Stimulated activated CD8-positive, alpha-beta memory T cell treated with anti-CD3 and anti-CD28 coated beads, Interleukin-2, amount 100 ng/mL, for 1 hour (primary cell): ENCODE results near the gene MYLK.

Source experiments
- DNase-seq, 2 donors: peaks; one replicate each; pipeline ENCODE4 v3.0.0-alpha.2; 2020; ENCODE audit warnings: low read depth in 2 of 2

Gene MYLK

DNA sequence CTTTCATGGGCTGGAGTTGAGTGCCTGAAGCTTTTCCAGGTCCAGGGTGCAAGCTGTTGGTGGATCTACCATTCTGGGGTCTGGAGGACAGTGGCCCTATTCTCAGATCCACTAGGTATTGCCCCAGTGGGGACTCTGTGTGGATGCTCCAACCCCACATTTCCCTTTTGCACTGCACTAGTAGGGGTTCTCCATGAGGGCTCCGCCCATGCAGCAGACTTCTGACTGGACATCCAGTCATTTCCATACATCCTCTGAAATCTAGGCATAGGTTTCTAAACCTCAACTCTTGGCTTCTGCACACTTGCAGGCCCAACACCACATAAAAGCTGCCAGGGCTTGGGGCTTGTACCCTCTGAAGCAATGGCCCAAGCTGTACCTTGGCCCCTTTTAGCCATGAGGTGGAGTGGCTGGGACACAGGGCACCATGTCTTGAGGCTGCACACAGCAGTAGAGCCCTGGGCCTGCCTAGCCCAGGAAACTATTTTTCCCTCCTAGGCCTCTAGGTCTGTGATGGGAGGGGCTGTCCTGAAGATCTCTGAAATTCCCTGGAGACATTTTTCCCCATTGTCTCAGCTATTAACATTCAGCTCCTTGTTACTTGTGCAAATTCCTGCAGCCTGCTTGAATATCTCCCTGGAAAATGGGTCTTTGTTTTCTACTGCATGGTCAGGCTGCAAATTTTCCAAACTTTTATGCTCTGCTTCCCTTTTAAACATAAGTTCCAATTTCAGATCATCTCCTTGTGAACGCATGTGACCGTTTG lies 293.3 kb downstream of the MYLK start:
- DNase-seq, result no peak

DNA sequence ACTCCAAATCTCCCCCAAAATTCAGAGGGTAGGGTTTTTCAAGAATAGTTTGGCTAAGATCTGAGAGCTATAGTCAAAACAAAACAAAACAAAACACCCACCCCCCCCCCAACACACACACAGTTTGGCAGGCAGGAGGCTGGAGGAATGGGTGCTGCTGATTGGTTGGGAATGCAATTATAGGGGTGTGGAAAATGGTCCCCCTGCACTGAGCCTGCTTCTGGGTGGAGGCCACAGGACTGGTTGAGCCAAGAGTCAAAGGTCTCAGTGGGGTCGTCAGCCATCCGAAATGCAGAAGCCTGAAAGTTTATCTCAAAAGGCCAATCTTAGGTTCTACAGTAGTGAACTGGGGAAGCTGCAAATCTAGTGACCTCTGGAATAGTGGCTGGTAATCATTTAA lies 296.7 kb downstream of the MYLK start:
- DNase-seq, result no peak

DNA sequence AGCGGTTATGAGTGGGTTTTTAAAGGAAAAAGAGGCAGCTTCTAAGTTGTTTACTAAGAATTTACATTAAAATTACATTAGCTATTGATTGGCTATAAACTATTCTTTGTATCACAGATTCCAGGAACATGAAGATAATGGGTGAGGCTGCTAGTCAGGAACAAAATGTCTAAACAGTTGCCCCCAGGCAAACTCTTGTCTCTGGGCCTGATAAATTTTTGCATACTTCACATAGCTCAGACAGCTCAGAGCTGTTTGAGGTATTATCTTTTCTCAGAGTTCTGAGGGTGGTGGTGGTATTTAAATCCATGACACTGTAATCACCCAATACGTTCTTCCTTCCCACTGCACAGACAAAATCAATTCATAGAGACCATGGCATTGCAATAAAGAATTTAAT lies 297.2 kb downstream of the MYLK start:
- no peak for DNase-seq

DNA sequence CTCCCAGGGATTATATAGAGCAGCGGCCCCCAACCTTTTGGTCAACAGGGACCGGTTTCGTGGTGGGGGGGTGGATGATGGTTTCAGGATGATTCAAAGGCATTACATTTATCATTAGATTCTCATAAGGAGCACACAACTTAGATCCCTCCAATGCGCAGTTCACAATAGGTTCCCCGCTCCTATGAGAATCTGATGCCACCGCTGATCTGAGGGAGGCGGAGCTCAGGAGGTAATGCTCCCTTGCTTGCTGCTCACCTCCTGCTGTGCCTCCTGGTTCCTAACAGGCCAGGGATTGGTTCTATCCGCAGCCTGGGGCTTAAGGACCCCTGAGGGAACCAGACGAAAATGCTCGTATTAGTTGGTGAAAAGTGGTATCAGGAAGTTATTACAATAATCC lies 298.0 kb downstream of the MYLK start:
- no peak for DNase-seq

DNA sequence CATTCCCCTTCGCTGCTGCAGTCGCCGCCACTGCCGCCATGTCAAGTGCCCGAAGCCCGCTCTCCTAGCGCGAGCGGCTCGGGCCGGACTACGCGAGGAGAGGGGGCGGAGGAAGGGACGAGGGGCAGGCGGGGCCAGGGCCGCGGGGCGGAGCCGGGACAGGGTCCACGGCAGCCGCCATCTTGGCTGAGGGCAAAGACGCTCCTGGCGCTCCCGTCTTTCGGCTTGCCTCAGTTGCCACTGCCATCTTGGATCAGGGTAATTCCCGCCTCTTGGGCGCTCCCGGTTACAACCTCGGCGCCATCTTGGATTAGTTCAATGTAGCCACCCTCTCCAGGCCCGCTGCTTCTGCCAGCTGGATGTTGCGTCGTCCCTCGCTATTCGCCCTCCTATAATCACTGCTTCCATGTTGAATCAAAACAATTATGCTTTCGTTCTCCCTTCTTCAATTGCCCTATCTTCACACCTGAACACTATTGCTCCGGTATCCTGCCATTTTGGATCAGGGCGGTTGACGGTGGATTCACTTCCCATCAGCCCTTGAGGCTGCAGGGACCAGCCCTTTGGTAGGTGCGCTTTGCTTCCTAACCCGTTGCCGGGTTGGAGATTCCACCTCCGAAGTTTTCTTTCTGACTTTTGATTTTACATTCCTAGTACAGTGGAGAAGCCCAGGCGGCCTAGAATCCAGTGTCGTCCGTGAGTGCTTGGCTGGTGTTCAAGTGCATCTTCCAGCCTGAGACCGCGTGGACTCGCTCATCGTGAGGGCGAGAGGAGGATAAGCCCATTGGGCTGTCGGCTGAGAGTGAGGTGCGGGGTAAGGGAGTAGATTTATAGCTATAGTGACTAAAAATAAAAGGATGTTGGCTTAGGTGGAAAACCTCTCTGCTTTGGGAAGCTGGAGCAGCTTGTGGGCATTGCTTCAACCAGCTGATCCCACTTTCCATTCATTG lies 298.9 kb downstream of the MYLK start, which contains the start of gene HACD2:
HACD2 (minus strand) TSS at position 66 of the 950 bp plus-strand sequence; CDS start at position 40, 26 bp downstream.
- DNase-seq, result peak; percentile 86 to 91

DNA sequence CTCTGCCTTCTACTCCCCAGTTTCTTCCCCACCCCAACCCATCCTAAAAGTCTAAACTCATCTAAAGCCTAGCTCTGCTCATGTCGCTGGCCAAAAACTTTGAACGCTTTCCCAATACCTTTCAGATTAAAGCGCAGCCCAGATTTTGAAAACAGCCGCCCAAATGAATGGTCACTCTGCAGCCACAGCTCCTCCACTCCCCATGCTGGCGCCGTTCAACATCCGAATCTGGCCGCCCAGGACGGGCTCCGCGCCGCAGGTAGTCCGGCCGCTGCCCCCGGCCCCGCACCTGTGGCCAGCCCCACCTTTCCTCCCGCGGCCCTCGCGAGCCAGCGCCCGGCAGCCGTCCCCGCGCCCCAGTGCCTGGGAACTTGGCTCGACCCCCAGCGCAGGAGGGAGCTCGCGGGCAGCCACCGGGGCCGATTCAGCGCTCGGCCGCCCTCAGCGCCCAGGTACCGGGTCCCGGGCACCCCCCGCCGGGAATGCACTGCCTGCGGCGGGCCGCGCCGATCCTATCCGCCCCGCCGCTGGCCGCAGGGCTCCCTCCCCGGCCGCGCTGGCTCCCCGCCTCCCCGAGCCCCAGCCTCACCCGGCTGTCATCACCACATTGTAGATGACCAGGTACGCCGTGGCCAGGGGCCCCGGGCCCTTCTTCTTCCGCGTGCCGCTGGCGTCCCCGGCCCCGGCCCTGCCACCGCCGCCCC lies 299.7 kb downstream of the MYLK start:
- peak in 1 of 2 donors; percentile 18 for DNase-seq

DNA sequence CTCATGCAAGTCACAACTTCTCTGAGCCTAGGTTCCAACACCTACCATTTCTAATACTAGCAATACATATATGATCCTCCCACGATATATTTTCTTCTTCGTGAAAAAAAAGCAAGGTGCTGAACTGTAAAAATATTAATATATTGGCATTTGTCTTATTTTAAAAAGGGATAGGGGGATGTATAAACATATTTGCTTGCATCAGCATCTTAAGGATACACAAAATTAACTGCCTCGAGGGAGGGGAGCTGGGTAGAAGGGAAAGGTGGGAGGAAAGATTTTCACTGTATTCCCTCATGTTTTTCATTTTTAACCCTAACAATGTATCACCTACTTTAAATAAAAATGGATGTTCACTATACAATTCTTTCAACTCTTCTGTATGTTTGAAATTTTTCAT lies 300.6 kb downstream of the MYLK start:
- no peak for DNase-seq

DNA sequence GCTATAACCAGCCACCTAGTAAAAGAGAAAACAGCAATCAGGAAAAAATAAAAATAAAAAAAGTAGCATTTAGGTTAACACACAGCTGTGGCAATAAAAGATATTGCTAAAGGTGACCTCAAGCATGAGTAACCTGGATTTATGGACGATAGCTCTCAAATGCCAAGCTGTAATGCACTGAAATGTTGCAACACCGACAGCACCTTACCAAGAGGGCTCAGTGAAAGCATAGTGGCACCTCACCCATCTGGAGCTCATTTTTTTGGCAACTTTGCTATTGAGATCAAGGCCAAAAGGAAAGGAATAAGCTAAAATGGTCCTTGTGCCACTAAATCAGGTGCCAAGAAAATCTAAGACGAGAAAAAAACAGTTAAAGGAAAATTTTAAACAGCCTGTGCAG lies 301.8 kb downstream of the MYLK start:
- no peak for DNase-seq

DNA sequence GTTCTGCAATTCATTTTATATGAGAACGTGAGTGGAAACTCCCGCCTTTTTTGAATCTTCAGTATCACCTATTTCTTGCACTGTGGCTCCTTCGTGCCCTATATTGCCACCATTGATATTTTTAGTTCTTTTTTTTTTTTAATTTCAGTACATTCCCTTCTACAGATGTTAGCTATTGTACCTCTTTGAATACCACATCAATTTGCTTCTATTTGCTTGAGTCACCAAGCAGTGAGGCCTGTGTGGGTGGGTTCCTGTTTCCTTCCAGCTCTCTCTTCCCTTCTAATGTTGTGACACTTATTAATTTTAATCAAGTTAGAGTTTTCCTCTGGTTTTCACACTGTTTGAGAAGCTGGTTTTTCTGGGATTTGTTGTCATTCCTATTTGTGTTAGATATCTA lies 308.0 kb downstream of the MYLK start:
- DNase-seq, result no peak

DNA sequence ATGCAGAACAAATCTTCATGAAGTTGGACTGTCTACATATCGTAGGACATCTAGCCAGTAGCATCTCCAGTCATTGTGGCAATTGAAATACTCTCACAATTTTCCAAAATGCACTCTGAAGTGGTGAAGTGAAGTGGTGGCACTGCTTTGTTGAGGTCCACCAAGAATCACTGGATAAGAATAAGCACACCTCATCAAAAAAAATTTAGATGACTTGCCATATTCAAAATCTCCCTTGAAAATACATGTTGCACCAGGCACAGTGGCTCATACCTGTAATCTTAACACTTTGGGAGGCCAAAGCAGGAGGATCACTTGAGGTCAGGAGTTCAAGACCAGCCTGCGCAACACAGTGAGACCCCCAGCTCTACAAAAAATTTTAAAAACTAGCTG lies 312.2 kb downstream of the MYLK start:
- no peak for DNase-seq

DNA sequence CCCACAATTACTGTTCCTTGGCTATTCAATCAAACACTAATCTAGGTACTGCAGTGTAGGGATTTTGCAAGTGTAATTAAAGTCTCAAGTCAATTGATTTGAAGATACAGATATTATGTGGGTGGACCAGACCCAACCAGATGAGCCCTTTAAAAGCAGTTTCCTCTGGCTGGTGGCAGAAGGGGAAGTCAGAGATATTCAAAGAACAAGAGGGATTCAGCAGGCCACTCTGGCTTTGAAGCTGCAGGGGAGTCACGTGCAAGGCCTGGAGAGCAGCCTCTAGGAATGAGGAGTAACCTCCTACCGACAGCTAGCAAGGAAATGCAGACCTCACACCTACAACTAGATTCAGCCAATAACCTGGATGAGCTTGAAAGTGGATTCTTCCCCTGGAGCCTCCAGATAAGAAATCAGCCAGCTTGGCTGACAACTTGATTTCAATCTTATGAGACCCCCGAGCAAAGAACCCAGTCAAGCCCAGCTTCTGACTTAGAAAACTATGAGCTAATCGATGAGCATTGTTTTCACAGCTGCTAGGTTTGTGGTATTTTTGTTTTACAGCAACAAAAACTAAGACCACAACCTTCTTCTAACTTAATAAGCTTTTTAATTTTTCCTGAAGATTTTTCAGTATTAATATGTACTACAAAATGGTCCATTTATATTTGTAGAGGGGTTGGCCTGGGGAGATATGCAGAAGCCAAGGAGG lies 312.7 kb downstream of the MYLK start:
- DNase-seq, result no peak

DNA sequence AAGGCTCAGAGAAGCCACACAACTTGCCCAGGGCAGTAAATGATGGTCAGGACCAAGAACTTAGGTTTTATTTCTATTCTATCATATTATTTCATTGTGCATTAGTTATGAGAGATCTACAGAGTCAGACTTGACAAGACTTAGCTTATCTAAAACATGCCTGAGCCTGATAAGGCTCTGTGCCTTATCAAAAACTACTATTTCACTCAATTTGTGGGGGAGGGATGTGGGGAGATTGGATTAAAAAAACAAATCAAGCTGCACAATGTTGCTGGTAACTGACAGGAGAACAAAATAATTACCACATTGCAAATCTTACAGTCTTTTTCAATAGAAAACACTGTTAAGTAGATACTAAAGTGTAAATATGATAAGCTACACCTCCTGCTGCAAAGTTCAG lies 315.3 kb downstream of the MYLK start:
- no peak for DNase-seq

DNA sequence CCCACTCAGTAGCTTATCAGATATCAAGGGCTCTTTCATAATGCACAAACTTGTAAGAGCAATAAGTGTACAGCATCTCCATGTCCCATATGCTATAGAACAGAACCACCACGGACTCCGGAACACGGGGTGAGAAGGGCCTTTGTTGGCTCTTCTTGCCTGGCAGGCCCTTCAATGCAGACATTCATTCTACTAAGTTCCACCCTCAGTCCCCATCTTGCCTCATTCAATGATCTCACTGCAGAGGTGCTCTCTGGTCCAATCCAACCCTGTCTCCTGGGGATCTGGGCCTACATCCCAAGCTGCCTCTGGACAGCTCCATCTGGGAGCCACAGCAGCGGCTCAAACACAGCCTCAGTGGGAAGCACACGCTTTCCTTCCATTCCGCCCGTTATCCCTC lies 316.1 kb downstream of the MYLK start:
- DNase-seq, result no peak

DNA sequence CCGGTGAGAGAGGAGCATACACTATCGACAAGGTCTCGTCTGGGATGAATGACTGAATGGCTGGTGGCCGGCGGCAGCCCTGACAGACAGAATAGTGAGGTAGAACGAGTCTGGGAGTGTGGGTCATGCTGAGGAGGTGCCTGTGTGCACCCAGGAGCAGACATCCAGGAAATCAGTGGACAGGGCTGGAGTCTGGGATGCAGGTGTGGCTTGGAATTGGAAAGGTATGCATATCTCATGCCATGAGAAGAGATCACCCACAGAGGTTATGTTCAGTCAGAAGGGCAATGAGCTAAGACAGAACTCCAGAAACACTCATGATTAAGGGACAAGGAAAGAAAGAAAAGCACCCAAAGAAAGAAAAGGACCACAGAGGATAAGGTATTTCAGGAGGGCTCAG lies 320.1 kb downstream of the MYLK start:
- DNase-seq, result no peak

DNA sequence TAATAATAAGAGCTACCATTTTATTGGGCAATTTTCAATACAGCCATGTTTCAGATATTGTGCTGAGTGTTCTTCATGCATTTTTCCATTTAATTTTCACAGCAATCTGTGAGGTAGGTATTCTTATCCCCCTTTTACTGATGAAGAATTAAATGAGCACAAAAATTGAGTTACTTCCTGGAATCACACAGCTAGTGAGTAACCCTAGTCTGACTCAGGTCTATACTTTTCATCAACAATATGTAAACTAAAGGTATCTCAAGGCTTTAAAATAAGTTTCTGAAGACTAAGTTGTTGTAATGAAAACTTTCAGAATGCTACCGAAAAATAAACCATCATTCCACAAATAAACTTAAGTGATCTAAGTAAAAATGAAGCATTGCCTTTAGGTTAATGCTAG lies 321.6 kb downstream of the MYLK start:
- no peak for DNase-seq

DNA sequence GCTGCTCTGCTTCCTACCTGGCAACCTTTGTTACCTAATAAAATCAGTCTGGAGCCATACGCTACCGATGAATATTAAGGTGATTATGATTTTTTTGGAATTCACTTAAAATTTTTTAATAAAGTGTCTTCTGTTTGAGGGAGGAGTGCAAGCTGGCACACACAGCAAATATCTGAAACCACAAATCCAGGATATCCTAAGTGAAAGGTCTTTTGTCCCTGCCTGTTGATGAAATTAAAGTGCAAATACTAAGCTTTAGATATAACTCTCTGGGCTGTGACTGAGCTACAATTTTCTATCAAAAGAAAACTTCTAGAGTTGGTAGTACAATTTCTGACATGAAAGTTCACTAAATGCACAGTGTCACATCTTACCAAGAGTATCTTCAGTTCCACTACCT lies 322.9 kb downstream of the MYLK start:
- no peak for DNase-seq
